SH-SY5Y (cell line): ENCODE measurements around the gene MYT1.

Experiments used
- GATA2 ChIP-seq: IDR thresholded peaks from 2 replicates; pipeline ENCODE4 v1.6.1; 2011; ENCODE audit warnings: mild to moderate bottlenecking, low read depth, low read length
- GATA3 ChIP-seq: IDR thresholded peaks from 2 replicates; pipeline ENCODE4 v1.6.1; 2011; ENCODE audit warnings: low read depth, mild to moderate bottlenecking, low read length, moderate library complexity

The MYT1 gene

GRCh38 chr20:64247307-64247618 lies 83.0 kb downstream of the MYT1 start:
- TF ChIP-seq GATA2 (no peak), GATA3 (no peak)

- TF ChIP-seq GATA3 (no peak), GATA2 (no peak)
These were observed 84.0 kb downstream of the MYT1 start for GRCh38 chr20:64247970-64248841.

- no peak for TF ChIP-seq GATA3
- no peak for TF ChIP-seq GATA2
These were observed 85.8 kb downstream of the MYT1 start for GRCh38 chr20:64250027-64250426.

- TF ChIP-seq GATA2 (no peak), GATA3 (no peak)
These were observed 88.7 kb downstream of the MYT1 start for GRCh38 chr20:64253000-64253383.

GRCh38 chr20:64253443-64253842 lies 89.2 kb downstream of the MYT1 start:
- TF ChIP-seq GATA3 (no peak), GATA2 (no peak)

GRCh38 chr20:64254156-64254555 lies 89.9 kb downstream of the MYT1 start:
- no peak for TF ChIP-seq GATA3
- no peak for TF ChIP-seq GATA2

- TF ChIP-seq GATA3 (no peak), GATA2 (no peak)
These were observed 90.5 kb downstream of the MYT1 start for GRCh38 chr20:64254571-64255360.

GRCh38 chr20:64255361-64256281 lies 91.4 kb downstream of the MYT1 start, which contains the start of gene PCMTD2:
TSS of gene PCMTD2 (plus strand) at chr20:64255748. CDS start at chr20:64259966, 4,218 bp downstream.
- no peak for TF ChIP-seq GATA2
- no peak for TF ChIP-seq GATA3

GRCh38 chr20:64256282-64256935 lies 92.2 kb downstream of the MYT1 start:
- TF ChIP-seq GATA2 (no peak), GATA3 (no peak)

GRCh38 chr20:64257107-64257757 lies 93.0 kb downstream of the MYT1 start:
- TF ChIP-seq GATA2, result no peak
- TF ChIP-seq GATA3, result no peak

GRCh38 chr20:64258071-64258823 lies 94.0 kb downstream of the MYT1 start:
- no peak for TF ChIP-seq GATA3
- TF ChIP-seq GATA2, result no peak

GRCh38 chr20:64260239-64260638 lies 96.0 kb downstream of the MYT1 start:
- TF ChIP-seq GATA3 (no peak), GATA2 (no peak)

- TF ChIP-seq GATA2 (peak; percentile 68), GATA3 (peak; percentile 22; the same call in 1 of the 2 replicates)
These were observed 96.9 kb downstream of the MYT1 start for GRCh38 chr20:64261138-64261537.

GRCh38 chr20:64264091-64264490 lies 99.8 kb downstream of the MYT1 start:
- TF ChIP-seq GATA3 (no peak), GATA2 (no peak)
